ENCODE results near the gene PNCK. TPM values are rescaled to one million over a fixed set of nuclear protein-coding genes. Genes with fewer than 3 reads are reported as not detected.

Gene PNCK
- total and polyA plus RNA-seq, 2 of the 13 experiments (the other 11 are each of a cell fraction or from before 2014, with no cell fraction given): 33.1 TPM; not detected in 1

DNA sequence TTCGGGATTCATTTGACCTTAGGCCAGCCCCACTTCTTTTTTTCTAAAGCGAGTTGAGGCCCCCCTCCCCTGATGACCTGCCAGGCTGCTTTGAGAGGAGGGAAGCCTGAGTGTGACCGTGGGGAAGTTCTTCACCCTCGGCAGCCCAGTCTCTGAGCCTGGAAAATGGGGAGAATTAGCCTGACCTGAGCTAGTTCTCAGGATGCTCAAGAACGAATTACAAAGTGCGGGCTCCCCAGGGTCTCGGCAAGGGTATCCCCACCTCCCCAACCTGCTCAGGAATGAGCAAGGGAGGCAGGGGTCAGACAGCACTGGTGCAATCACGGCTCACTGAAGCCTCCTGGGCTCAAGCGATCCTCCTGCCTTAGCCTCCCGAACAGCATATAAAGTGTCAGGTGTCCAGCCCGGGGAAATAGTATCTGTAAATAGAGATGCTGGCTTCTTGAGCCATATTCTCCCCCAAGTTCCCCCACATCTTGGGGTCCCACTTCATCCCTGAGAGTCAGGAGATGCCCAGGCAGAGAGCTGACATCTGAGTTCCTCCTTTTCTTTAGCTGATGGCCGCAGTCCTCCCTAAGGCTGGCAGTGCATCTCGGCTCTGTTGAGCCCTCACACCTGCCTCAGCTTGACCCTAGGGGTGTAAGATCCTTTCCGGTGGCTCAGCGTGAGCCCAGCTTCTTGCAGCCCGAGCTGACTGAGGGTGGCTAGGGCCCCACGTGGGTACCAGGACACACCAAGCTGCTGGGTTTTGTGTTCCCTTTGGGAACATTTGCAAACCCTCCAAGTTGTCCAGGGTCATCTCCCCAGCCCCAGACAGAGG, 25.0 kb downstream of the PNCK start:
- TSS peak; percentile 50 for BruUV-seq (replicated peaks)
- peaks cover 0 to 3% of the 10 kb centered on the region in 2 experiments; a peak in 1 of 5 replicates for H3K36me3 ChIP-seq (replicated peaks in 1 of 2; ENCODE audit: control insufficient read depth in 1 of 2, insufficient read depth in 2 of 2, low read length in 2 of 2)
- no peak overlapping the region for H2AFZ ChIP-seq (ENCODE audit: low read length)
- in situ Hi-C loops (cut with HindIII; ENCODE audit: extremely low pct_ligation_motif_present, low pct_unique_long_range_greater_than_20kb): loop anchor here (5.0 kb wide), 1 partner anchor 36 kb away; no protein-coding TSS in a partner anchor
- no peaks in the 10 kb centered on the region; a peak in 1 of 5 replicates for H3K27me3 ChIP-seq (ENCODE audit: control insufficient read depth in 1 of 2, insufficient read depth in 2 of 2, low read length in 2 of 2)
- TF ChIP-seq, protein P1, sequence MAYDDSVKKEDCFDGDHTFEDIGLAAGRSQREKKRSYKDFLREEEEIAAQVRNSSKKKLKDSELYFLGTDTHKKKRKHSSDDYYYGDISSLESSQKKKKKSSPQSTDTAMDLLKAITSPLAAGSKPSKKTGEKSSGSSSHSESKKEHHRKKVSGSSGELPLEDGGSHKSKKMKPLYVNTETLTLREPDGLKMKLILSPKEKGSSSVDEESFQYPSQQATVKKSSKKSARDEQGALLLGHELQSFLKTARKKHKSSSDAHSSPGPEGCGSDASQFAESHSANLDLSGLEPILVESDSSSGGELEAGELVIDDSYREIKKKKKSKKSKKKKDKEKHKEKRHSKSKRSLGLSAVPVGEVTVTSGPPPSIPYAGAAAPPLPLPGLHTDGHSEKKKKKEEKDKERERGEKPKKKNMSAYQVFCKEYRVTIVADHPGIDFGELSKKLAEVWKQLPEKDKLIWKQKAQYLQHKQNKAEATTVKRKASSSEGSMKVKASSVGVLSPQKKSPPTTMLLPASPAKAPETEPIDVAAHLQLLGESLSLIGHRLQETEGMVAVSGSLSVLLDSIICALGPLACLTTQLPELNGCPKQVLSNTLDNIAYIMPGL (CRISPR knock-in tag; IDR thresholded peaks at IDR 0.05; ENCODE audit: borderline replicate concordance in 1 of 2, low read depth in 1 of 2): 0 out of 4 replicates have a peak, but pooled peaks of 1 of the 2 experiments have one; percentile 4
- TF ChIP-seq, protein P2, sequence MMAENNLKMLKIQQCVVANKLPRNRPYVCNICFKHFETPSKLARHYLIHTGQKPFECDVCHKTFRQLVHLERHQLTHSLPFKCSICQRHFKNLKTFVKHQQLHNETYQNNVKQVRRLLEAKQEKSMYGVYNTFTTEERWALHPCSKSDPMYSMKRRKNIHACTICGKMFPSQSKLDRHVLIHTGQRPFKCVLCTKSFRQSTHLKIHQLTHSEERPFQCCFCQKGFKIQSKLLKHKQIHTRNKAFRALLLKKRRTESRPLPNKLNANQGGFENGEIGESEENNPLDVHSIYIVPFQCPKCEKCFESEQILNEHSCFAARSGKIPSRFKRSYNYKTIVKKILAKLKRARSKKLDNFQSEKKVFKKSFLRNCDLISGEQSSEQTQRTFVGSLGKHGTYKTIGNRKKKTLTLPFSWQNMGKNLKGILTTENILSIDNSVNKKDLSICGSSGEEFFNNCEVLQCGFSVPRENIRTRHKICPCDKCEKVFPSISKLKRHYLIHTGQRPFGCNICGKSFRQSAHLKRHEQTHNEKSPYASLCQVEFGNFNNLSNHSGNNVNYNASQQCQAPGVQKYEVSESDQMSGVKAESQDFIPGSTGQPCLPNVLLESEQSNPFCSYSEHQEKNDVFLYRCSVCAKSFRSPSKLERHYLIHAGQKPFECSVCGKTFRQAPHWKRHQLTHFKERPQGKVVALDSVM (CRISPR knock-in tag; IDR thresholded peaks at IDR 0.05): peak; percentile 49; the same call in 1 of the 2 replicates
- TF ChIP-seq, protein P3, sequence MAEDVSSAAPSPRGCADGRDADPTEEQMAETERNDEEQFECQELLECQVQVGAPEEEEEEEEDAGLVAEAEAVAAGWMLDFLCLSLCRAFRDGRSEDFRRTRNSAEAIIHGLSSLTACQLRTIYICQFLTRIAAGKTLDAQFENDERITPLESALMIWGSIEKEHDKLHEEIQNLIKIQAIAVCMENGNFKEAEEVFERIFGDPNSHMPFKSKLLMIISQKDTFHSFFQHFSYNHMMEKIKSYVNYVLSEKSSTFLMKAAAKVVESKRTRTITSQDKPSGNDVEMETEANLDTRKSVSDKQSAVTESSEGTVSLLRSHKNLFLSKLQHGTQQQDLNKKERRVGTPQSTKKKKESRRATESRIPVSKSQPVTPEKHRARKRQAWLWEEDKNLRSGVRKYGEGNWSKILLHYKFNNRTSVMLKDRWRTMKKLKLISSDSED (CRISPR knock-in tag; IDR thresholded peaks at IDR 0.05): no peak
- TF ChIP-seq ZBTB42 (CRISPR knock-in tag; IDR thresholded peaks at IDR 0.05) (no peak), POLR2G (IDR thresholded peaks at IDR 0.05; ENCODE audit: low read depth, low read length) (peak; percentile 13; the same call in 1 of the 2 replicates)
- ChIA-PET CTCF (ENCODE audit: low intra/inter-chr PET ratio, low total read pairs) (interaction anchor here (0.9 to 2.1 kb wide), 2 partner anchors 12 to 38 kb away, joined by 5 to 12 read pairs; no protein-coding TSS in a partner anchor), POLR2A (interaction anchor here (1.9 to 15.1 kb wide), 4 partner anchors 12 to 41 kb away, joined by 4 to 596 read pairs (median 83); no protein-coding TSS in a partner anchor)
- intact Hi-C loops (cut with micrococcal nuclease; ENCODE audit: unreplicated experiment): loop anchor here (1.0 kb wide), 1 partner anchor 38 kb away; no protein-coding TSS in a partner anchor
- peak overlapping the region; percentile 88 for H3K4me2 ChIP-seq (ENCODE audit: low read depth, low read length)
- H3K27ac ChIP-seq (ENCODE audit: extremely low read length, insufficient read depth, low read length): peak overlapping the region; percentile 79
- FAIRE-seq (no peak), DNase-seq (ENCODE audit: low spot score) (no peak), ATAC-seq (no peak)
- 0% methylated on average over 2 of the region's 17 CpGs for WGBS (ENCODE audit: low lambda C conversion rate)
- H3K79me2 ChIP-seq (ENCODE audit: insufficient read depth, low read length): peaks cover 42% of the 10 kb centered on the region
- H3K4me1 ChIP-seq (ENCODE audit: insufficient read depth, low read length): peaks cover 50% of the 10 kb centered on the region
- H4K20me1 ChIP-seq (ENCODE audit: insufficient read depth, low read length): peaks cover 14% of the 10 kb centered on the region; the same call in 1 of the 2 replicates
- no peaks in the 10 kb centered on the region for H3K9me3 ChIP-seq (ENCODE audit: low read length)
- H3K4me3 ChIP-seq (replicated peaks in 1 of 3; ENCODE audit: insufficient read depth in 1 of 3, low read depth in 2 of 3, low read length in 3 of 3): peak overlapping the region; percentile 69 to 79 (median 75); a peak in 5 of 6 replicates
- H3K9ac ChIP-seq (ENCODE audit: insufficient read depth, low read depth, low read length): peak overlapping the region; percentile 77

Data from HepG2 (cell line).